ENCODE measurements around the gene VWA8. TPM values are rescaled to one million over a fixed set of nuclear protein-coding genes. Genes with fewer than 3 reads are reported as not detected.

VWA8 gene
- polyA plus RNA-seq, 3 donors: 2.0 to 4.4 (median 3.4) TPM

DNA sequence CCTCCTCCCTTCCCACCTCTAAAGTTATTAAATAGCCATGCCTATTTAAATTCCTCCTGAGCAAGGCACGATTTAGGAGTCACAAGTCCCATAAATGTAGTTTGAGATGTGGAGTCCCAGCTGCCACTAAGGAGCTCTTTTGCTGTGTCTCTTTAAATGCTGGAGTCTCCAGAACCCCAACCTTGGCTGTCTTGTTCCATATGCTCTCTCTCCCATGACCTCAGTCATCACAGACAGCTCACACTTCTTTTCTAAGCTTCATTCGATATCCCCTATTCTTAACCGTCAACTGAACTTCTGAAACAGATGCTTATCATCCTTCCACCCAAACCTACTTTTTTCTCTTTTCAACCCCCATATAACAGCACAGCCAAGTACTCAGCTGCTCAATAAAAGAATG lies 197.1 kb downstream of the VWA8 start:
- Mint-ChIP-seq H3K9me3 (peaks cover 0 to 3% (median 0%) of the 10 kb centered on the region in 7 donors), H3K4me3 (no peak overlapping the region), H3K27me3 (ENCODE audit: low read depth in 3 of 3) (no peaks in the 10 kb centered on the region), H3K36me3 (peaks cover 18 to 21% of the 10 kb centered on the region in 2 donors), H3K27ac (peak overlapping the region in 1 of 7 donors; percentile 13), H3K4me1 (peaks cover 10% of the 10 kb centered on the region)
- Histone ChIP-seq H3K4me1 (ENCODE audit: control insufficient read depth in 1 of 2, insufficient read depth in 2 of 2, low read length in 2 of 2) (peaks cover 5 to 8% of the 10 kb centered on the region in 2 donors), H3K4me2 (replicated peaks; ENCODE audit: extremely low read depth, low read length, poor library complexity, severe bottlenecking) (no peak overlapping the region), H4K20me1 (ENCODE audit: insufficient read depth, low read length) (no peaks in the 10 kb centered on the region), H2AFZ (ENCODE audit: insufficient read depth, low read depth, low read length, poor library complexity, severe bottlenecking) (no peak overlapping the region), H3K4me3 (replicated peaks in 1 of 3; ENCODE audit: low read depth in 2 of 3, low read length in 3 of 3) (no peak overlapping the region), H3K27ac (ENCODE audit: low read depth in 1 of 2, low read length in 2 of 2) (no peak overlapping the region), H3K9me3 (replicated peaks in 1 of 2; ENCODE audit: control insufficient read depth in 1 of 2, insufficient read depth in 1 of 2, low read length in 2 of 2) (no peaks in the 10 kb centered on the region), H3K27me3 (ENCODE audit: control insufficient read depth in 2 of 2, insufficient read depth in 2 of 2, low read length in 2 of 2) (no peaks in the 10 kb centered on the region), H3K79me2 (ENCODE audit: insufficient read depth, low read length) (no peaks in the 10 kb centered on the region), H3K9ac (ENCODE audit: insufficient read depth, low read length, poor library complexity, severe bottlenecking) (no peak overlapping the region), H3K36me3 (replicated peaks in 1 of 2; ENCODE audit: control insufficient read depth in 1 of 2, insufficient read depth in 2 of 2, low read length in 2 of 2) (no peaks in the 10 kb centered on the region)
- 100% methylated on average over 2 of the region's 3 CpGs for WGBS (ENCODE audit: insufficient coverage)
- intact Hi-C loops (cut with micrococcal nuclease): no loop called here
- DNase-seq: no peak
- TF ChIP-seq, protein P1, sequence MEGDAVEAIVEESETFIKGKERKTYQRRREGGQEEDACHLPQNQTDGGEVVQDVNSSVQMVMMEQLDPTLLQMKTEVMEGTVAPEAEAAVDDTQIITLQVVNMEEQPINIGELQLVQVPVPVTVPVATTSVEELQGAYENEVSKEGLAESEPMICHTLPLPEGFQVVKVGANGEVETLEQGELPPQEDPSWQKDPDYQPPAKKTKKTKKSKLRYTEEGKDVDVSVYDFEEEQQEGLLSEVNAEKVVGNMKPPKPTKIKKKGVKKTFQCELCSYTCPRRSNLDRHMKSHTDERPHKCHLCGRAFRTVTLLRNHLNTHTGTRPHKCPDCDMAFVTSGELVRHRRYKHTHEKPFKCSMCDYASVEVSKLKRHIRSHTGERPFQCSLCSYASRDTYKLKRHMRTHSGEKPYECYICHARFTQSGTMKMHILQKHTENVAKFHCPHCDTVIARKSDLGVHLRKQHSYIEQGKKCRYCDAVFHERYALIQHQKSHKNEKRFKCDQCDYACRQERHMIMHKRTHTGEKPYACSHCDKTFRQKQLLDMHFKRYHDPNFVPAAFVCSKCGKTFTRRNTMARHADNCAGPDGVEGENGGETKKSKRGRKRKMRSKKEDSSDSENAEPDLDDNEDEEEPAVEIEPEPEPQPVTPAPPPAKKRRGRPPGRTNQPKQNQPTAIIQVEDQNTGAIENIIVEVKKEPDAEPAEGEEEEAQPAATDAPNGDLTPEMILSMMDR (IDR thresholded peaks at IDR 0.05): no peak

- no CpG with 5 or more reads among the region's 5 CpGs for WGBS (ENCODE audit: insufficient coverage)
- Mint-ChIP-seq H3K36me3 (peaks cover 18 to 21% of the 10 kb centered on the region in 2 donors), H3K4me1 (peaks cover 10% of the 10 kb centered on the region), H3K27me3 (ENCODE audit: low read depth in 3 of 3) (no peaks in the 10 kb centered on the region), H3K4me3 (no peak overlapping the region), H3K27ac (no peak overlapping the region), H3K9me3 (peaks cover 0 to 3% (median 0%) of the 10 kb centered on the region in 7 donors)
- Histone ChIP-seq H3K36me3 (replicated peaks in 1 of 2; ENCODE audit: control insufficient read depth in 1 of 2, insufficient read depth in 2 of 2, low read length in 2 of 2) (no peaks in the 10 kb centered on the region), H2AFZ (ENCODE audit: insufficient read depth, low read depth, low read length, poor library complexity, severe bottlenecking) (no peak overlapping the region), H3K79me2 (ENCODE audit: insufficient read depth, low read length) (no peaks in the 10 kb centered on the region), H3K4me1 (ENCODE audit: control insufficient read depth in 1 of 2, insufficient read depth in 2 of 2, low read length in 2 of 2) (peaks cover 5 to 8% of the 10 kb centered on the region in 2 donors), H3K9me3 (replicated peaks in 1 of 2; ENCODE audit: control insufficient read depth in 1 of 2, insufficient read depth in 1 of 2, low read length in 2 of 2) (no peaks in the 10 kb centered on the region), H4K20me1 (ENCODE audit: insufficient read depth, low read length) (no peaks in the 10 kb centered on the region), H3K27me3 (ENCODE audit: control insufficient read depth in 2 of 2, insufficient read depth in 2 of 2, low read length in 2 of 2) (no peaks in the 10 kb centered on the region), H3K9ac (ENCODE audit: insufficient read depth, low read length, poor library complexity, severe bottlenecking) (no peak overlapping the region), H3K4me3 (replicated peaks in 1 of 3; ENCODE audit: low read depth in 2 of 3, low read length in 3 of 3) (no peak overlapping the region), H3K4me2 (replicated peaks; ENCODE audit: extremely low read depth, low read length, poor library complexity, severe bottlenecking) (no peak overlapping the region), H3K27ac (ENCODE audit: low read depth in 1 of 2, low read length in 2 of 2) (no peak overlapping the region)
- no peak for DNase-seq
- TF ChIP-seq, protein P1 (IDR thresholded peaks at IDR 0.05): no peak
- intact Hi-C loops (cut with micrococcal nuclease): no loop called here
Measured at GRCh38 chr13:41762796-41763195, 198.1 kb downstream of the VWA8 start.
